Suprapubic skin (tissue), 4 donors: ENCODE data around the gene EP300. TPM values are rescaled to one million over a fixed set of nuclear protein-coding genes. Genes with fewer than 3 reads are reported as not detected.
"Not testable (repeated sequence)": the region's sequence is repeated elsewhere in the genome, so short reads cannot be mapped to it uniquely, and the experiment has no call there.

ENCODE experiments used
- DNase-seq, 2 donors: peaks; one replicate each; pipeline ENCODE4 v3.0.0-alpha.2; 2019; ENCODE audit warnings: low spot score in 2 of 2
- H3K27ac ChIP-seq: fragments of 200-600 bp; sonication (generic); one replicate; pipeline ENCODE4 v1.5.1; 2019
- H3K27me3 ChIP-seq: fragments of 200-600 bp; sonication (generic); one replicate; pipeline ENCODE4 v1.5.1; 2019
- H3K36me3 ChIP-seq: fragments of 200-600 bp; sonication (generic); one replicate; pipeline ENCODE4 v1.5.1; 2019
- H3K4me1 ChIP-seq: fragments of 200-600 bp; sonication (generic); one replicate; pipeline ENCODE4 v1.5.1; 2019
- H3K4me3 ChIP-seq: fragments of 200-600 bp; sonication (generic); one replicate; pipeline ENCODE4 v1.5.1; 2019; ENCODE audit warnings: mild to moderate bottlenecking
- H3K9me3 ChIP-seq: fragments of 200-600 bp; sonication (generic); one replicate; pipeline ENCODE4 v1.5.1; 2019
- CTCF ChIP-seq, 2 donors: fragments of 200-600 bp in 1 of 2; fragments of 450-650 bp in 1 of 2; sonication (generic) in 1 of 2; IDR thresholded peaks; one replicate each; pipeline ENCODE4 v1.5.1; 2016 to 2019; ENCODE audit warnings: antibody characterized with exemption in 2 of 2, mild to moderate bottlenecking in 1 of 2, moderate library complexity in 1 of 2
- EP300 ChIP-seq: sonication (generic); formaldehyde crosslinking; IDR thresholded peaks from one replicate; pipeline ENCODE4 v1.6.1; 2017; ENCODE audit warnings: antibody characterized with exemption
- POLR2A ChIP-seq, 2 donors: fragments of 450-650 bp; IDR thresholded peaks; one replicate each; pipeline ENCODE4 v1.6.1; 2017; ENCODE audit warnings: antibody characterized with exemption in 2 of 2, mild to moderate bottlenecking in 2 of 2, moderate library complexity in 2 of 2
- POLR2AphosphoS5 ChIP-seq, 3 donors: sonication (generic); formaldehyde crosslinking; IDR thresholded peaks; one replicate each; pipeline ENCODE4 v1.6.1; 2017; ENCODE audit warnings: antibody characterized with exemption in 3 of 3
- WGBS: methylation state at CpG from one replicate; pipeline ENCODE4 v1.1.5; 2018; 5-methylcytosine and 5-hydroxymethylcytosine counted together
- total RNA-seq, 4 donors: library from RNA; depleted of rRNA; stranded (reverse); fragments of >200 nt; gene quantifications; one replicate each; pipeline ENCODE4 v1.1.0, GENCODE V29; 2016

Gene EP300
- total RNA-seq, 4 donors from 2014 or later = 103 to 172 (median 126) TPM

GRCh38 chr22:41177040-41177621, 84.7 kb downstream of the EP300 start:
- no peak for DNase-seq
- Histone ChIP-seq H3K27me3 (no peaks in the 10 kb centered on the region), H3K9me3 (no peaks in the 10 kb centered on the region), H3K4me3 (no peak overlapping the region), H3K4me1 (peaks cover 11% of the 10 kb centered on the region), H3K36me3 (peaks cover 76% of the 10 kb centered on the region), H3K27ac (no peak overlapping the region)
- WGBS = 84% methylated on average over 7 of the region's 15 CpGs
- no peak for TF ChIP-seq EP300

GRCh38 chr22:41177622-41178424, 85.4 kb downstream of the EP300 start:
- H3K27ac ChIP-seq = no peak overlapping the region
- H3K4me1 ChIP-seq = peaks cover 11% of the 10 kb centered on the region
- no peak for DNase-seq
- TF ChIP-seq CTCF (IDR thresholded peaks at IDR 0.05) = no peak
- TF ChIP-seq EP300 = no peak
- TF ChIP-seq POLR2AphosphoS5 (IDR thresholded peaks at IDR 0.05) = no peak
- TF ChIP-seq POLR2A (IDR thresholded peaks at IDR 0.05) = no peak
- no peaks in the 10 kb centered on the region for H3K27me3 ChIP-seq
- H3K4me3 ChIP-seq = no peak overlapping the region
- WGBS = 94% methylated on average over 3 of the region's 9 CpGs
- peaks cover 70% of the 10 kb centered on the region for H3K36me3 ChIP-seq
- H3K9me3 ChIP-seq = no peaks in the 10 kb centered on the region

GRCh38 chr22:41178425-41178975, 86.1 kb downstream of the EP300 start:
- H3K36me3 ChIP-seq = peaks cover 63% of the 10 kb centered on the region
- peaks cover 11% of the 10 kb centered on the region for H3K4me1 ChIP-seq
- 79% methylated on average over 8 of the region's 8 CpGs for WGBS
- H3K27ac ChIP-seq = no peak overlapping the region
- H3K9me3 ChIP-seq = no peaks in the 10 kb centered on the region
- H3K4me3 ChIP-seq = no peak overlapping the region
- DNase-seq = no peak
- no peak for TF ChIP-seq POLR2A (IDR thresholded peaks at IDR 0.05)
- TF ChIP-seq EP300 = no peak
- TF ChIP-seq CTCF (IDR thresholded peaks at IDR 0.05) = no peak
- TF ChIP-seq POLR2AphosphoS5 (IDR thresholded peaks at IDR 0.05) = no peak
- no peaks in the 10 kb centered on the region for H3K27me3 ChIP-seq

GRCh38 chr22:41180362-41180761, 88.0 kb downstream of the EP300 start:
- not testable (repeated sequence) for H3K4me3 ChIP-seq, H3K9me3 ChIP-seq, DNase-seq, H3K27me3 ChIP-seq, H3K27ac ChIP-seq
- peaks cover 44% of the 10 kb centered on the region for H3K36me3 ChIP-seq
- WGBS = 93% methylated on average over 6 of the region's 6 CpGs
- H3K4me1 ChIP-seq = peaks cover 11% of the 10 kb centered on the region

GRCh38 chr22:41180926-41181325, 88.5 kb downstream of the EP300 start:
- TF ChIP-seq EP300 = no peak
- no peak for TF ChIP-seq POLR2AphosphoS5 (IDR thresholded peaks at IDR 0.05)
- TF ChIP-seq POLR2A (IDR thresholded peaks at IDR 0.05) = no peak
- TF ChIP-seq CTCF (IDR thresholded peaks at IDR 0.05) = no peak
- DNase-seq = no peak
- 92% methylated on average over 3 of the region's 3 CpGs for WGBS

More at GRCh38 chr22:41180926-41181325, 88.5 kb downstream of the EP300 start:
- peaks cover 11% of the 10 kb centered on the region for H3K4me1 ChIP-seq
- peaks cover 38% of the 10 kb centered on the region for H3K36me3 ChIP-seq
- no peaks in the 10 kb centered on the region for H3K27me3 ChIP-seq
- H3K9me3 ChIP-seq = no peaks in the 10 kb centered on the region
- no peak overlapping the region for H3K27ac ChIP-seq
- no peak overlapping the region for H3K4me3 ChIP-seq
